Pons (tissue), 1 donor: ENCODE measurements around the gene ANG.
A peak's percentile ranks its signal among the peaks of the same experiment; 100 is the strongest.
"Not testable (repeated sequence)": the region's sequence is repeated elsewhere in the genome, so short reads cannot be mapped to it uniquely, and the experiment has no call there.

Experiments
- DNase-seq: peaks from one replicate; pipeline ENCODE4 v3.0.0-alpha.2; 2016; ENCODE audit warnings: low spot score

Gene ANG

GRCh38 chr14:20699931-20700330, 11.4 kb downstream of the ANG start:
- no peak for DNase-seq

DNA sequence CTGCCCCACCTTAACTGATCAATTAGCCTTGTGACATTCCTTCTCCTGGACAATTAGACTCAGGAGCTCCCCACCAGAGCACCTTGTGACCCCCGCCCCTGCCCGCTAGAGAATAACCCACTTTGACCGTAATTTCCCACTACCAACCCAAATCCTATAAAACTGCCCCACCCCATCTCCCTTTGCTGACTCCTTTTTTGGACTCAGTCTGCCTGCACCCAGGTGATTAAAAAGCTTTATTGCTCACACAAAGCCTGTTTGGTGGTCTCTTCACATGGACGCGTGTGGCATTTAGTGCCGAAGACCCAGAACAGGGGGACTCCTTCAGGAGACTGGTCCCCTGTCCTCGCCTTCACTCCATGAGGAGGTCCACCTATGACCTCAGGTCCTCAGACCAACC, 12.4 kb downstream of the ANG start:
- DNase-seq = not testable (repeated sequence)

- no peak for DNase-seq
These were observed 18.2 kb downstream of the ANG start for GRCh38 chr14:20706657-20707355.

DNA sequence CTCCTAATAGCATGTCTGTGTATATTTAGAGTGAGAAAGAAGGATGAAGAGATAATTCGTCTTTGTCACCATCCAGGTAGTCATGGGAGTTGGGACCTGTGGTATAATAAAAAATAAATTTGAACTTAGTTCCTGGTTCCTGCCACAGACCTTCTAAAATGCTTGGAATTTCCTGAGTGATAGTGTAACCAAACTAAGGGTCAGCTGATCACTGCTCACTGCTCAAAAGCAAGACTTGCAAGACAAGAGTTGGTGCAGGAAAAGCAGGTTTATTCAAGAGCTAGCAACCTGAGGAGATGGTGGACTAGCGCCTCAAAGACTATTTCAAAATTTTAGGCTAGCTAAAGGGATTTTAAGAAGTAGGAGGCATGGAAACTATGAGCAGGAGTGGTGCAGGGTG, 19.1 kb downstream of the ANG start:
- no peak for DNase-seq

GRCh38 chr14:20711261-20711660, 22.7 kb downstream of the ANG start:
- DNase-seq = no peak

- DNase-seq = no peak
These were observed 23.1 kb downstream of the ANG start for GRCh38 chr14:20711685-20712084.

DNA sequence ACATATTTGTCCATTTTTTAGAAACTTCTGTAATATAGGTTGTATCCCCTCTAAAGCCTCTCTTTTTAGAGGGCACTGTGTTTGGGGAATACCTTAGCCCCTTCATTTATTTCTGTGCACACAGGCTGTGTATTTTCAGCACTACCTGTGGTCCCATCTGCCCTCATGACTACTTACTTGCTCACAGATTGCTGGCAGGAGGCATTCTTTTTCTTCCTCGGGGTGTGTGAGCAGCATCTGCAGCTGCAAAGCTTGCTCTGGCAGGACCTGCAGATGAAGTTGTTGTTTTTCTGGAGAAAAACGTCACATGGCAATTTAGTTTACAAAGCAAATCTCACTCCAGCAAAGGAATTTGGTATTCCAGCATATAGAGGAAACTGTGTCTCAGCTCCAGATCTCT, 24.3 kb downstream of the ANG start:
- no peak for DNase-seq

DNA sequence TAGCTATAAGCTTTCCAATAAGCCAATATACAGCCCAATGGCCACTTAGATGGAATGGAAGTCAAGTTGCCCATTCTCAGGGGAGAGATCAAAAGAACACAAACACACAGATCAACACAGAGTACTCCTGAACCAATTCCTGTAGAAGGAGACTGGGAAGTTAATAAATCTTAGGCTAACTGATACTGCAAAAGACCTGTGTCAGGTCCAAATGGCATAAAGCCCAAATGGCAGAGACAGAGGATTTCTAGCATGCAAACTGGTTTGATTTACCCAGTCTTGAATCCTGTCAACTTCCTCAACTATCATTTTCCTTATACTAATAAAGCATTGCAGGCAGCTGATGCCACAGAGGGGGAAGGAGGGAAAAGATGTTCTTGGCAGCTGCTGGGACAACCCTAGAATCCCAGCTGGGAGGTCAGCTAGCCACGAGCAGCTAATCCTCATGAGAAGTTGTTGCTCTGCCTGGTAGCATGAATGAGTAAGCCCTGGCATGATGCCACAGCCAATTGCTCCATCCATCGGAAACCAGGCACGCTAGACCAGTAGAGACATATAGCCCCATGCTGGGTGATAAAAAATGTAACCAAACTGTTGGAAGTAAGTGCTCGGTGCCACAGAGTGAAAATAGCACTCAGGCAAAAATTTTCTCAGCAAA, 26.2 kb downstream of the ANG start:
- peak; percentile 63 for DNase-seq

DNA sequence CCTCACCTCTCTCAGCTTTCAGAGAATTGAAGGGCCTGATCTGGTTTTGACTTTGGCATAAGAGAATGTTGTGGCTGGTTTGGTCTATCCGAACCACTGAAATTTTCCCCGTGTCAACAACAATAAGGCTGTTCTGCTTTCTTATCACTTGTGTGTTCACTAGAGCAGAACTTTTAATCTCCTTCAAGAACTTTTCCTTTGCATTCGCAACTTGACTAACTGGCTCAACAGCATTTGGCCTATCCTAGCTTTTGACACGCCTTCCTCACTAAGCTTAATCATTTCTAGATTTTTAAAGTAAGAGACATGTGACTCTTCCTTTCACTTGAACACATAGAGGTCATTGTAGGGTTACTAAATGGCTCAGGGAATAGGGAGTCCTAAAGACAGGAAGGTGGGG, 31.2 kb downstream of the ANG start:
- no peak for DNase-seq

DNA sequence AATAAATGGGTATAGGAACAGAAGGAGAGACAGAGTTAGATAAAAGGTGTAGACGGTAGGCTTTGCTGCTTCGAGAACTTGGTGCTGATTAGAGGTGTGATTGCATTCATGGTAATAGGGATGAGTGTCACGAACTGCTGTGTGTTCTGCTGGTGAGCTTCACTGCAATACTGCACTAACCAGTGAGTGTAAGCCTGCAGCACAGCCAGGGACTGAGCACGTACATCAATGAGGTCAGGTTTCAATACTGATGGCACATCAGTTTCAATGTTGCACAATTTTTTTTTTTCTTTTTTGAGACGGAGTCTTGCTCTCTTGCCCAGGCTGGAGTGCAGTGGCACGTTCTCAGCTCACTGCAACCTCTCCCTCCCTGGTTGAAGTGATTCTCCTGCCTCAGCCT, 32.2 kb downstream of the ANG start:
- no peak for DNase-seq

GRCh38 chr14:20722016-20722415, 33.5 kb downstream of the ANG start:
- DNase-seq = no peak

- DNase-seq = no peak
These were observed 34.9 kb downstream of the ANG start for GRCh38 chr14:20723488-20723887.

- not testable (repeated sequence) for DNase-seq
These were observed 37.6 kb downstream of the ANG start for GRCh38 chr14:20726121-20726520.

DNA sequence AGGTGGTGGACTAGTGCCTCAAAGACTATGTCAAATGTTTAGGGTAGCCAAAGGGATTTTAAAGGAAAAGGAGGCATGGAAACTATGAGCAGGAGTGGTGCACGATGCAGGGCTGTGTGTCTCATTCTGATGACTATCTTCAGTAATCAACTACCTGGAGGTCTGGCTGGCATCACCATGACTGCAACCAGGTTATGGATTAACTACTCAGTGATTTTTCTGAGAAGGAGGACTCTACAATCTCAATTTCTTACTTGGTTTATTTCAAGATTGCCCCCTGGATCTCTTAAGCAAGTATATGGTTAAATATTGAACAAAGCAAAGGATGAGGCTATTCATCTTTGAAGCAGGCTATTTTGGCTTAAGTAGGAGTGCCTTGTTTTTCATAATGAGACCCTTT, 38.0 kb downstream of the ANG start:
- DNase-seq = no peak

GRCh38 chr14:20730891-20731290, 42.3 kb downstream of the ANG start:
- DNase-seq = peak; percentile 20

- DNase-seq = no peak
These were observed 43.9 kb downstream of the ANG start for GRCh38 chr14:20732477-20732876.

DNA sequence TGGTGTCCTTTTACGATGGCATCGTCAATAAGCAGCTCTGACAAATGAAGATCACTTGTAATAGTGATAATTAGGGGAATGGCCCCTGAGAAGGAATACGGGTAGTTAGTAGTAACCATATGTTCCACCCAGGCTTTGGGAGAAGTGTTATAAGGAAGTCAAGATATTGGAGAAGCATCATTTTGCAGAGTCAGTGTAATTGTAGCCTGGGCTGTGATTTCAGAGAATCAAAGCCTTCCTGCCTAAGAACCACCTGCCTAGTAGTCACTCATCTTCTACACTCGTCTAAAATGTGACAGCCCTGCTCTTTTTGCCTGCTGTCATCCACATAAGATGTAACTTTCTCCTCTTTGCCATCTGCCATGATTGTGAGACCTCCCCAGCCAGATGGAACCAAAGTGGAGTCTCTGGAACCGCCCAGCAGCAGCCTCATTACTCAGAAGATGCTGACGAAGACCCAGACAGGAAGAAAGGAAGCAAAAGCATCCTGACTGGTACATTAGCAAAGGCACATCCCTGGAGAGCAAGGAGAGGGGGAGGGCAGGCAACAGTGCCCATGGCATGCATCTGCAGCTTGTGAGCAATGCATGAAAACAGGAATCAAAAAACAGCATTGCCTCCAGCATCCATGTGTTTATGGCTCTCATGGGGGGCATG, 44.5 kb downstream of the ANG start:
- peak; percentile 37 for DNase-seq

DNA sequence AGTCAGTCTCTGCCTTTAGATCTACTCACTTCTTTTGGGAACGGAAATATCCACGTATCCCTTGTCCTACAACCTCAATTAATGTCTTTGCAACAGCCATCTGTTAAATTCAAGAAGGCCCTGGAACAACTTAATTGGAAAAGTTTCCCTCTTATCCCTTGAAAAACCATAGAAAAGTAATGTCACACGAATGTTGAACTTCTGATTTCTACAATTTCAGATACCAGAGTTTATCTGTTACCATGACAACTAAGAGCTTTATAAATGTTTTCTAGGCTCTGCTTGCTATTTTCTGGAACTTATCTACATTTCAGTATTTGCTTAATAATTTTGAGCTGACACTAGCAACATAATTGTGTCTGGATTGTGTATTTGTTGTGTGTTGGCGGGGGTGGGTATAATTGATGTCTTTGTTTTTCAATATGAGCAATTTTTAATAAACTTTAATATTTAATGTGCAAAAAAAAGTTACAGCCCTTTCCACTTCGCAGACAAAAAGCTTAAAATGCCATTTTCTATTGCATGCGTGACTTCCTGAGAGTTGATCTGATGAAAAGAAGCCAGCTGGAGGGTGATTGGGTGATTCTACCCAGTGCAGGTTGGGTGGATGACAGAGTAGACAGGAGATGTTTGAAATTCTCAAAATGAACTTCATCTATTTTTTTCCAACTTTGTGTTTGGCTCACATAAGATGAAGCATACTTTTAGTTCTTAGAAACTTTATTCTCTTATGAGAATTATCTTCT, 45.3 kb downstream of the ANG start:
- no peak for DNase-seq

DNA sequence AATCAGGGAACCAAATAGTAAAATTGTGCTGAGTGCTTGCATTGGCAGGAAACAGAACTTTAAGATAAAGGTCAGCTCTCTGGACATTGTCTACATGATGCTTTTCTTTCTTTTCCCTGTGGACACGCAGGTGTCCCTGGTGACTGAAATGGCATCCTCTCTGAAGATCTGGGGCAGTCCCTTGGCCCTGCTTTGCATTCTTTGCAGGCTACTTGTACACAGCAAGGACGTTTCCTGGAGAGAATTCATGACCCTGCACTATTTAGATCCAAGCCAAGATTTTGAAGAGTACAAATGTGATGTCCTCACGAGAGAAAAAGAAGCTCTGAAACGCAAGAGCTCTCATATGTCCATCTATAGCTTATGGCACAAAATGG, 45.9 kb downstream of the ANG start:
- DNase-seq = no peak

DNA sequence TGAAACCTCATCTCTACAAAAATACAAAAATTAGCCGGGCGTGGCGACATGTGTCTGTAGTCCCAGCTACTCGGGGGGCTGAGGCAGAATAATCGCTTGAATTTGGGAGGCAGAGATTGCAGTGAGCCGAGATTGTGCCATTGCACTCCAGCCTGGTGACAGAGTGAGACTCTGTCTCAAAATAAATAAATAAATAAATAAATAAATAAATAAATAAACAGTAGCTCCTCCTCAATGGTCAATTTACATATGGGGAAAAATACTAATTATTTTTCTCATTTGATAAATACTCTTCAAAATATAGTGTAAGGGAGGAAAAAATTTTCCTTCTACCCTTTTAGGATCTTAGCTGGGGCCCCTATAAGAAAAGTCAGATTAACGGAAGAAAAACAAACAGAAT, 49.7 kb downstream of the ANG start:
- DNase-seq = not testable (repeated sequence)

DNA sequence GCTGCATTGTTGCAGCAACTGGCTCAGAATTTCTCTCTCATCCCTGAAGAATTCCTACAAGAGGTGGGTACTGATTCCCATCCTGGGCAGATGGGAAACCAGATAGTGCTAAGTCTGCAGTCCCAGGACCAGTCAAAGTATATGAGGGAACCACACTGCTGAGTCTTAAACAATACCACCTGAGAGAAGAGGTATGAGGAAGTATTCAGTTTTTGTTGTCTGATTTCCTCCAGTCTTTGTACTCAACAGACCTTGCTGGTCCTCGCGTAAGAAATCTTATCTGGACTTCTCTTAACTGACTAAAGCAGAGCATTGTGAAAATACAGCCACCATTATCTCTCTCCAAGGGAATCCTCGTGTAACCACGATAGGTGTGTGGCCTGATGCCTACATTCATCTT, 53.6 kb downstream of the ANG start:
- DNase-seq = no peak

GRCh38 chr14:20743556-20743955, 55.0 kb downstream of the ANG start:
- DNase-seq = no peak
